SK-N-DZ (cell line): ENCODE data around the gene ZNRF3.

ENCODE experiments used
- DNase-seq: peaks from one replicate; pipeline ENCODE4 v3.0.0-alpha.2; 2015; ENCODE audit warnings: low spot score

The ZNRF3 gene

DNA sequence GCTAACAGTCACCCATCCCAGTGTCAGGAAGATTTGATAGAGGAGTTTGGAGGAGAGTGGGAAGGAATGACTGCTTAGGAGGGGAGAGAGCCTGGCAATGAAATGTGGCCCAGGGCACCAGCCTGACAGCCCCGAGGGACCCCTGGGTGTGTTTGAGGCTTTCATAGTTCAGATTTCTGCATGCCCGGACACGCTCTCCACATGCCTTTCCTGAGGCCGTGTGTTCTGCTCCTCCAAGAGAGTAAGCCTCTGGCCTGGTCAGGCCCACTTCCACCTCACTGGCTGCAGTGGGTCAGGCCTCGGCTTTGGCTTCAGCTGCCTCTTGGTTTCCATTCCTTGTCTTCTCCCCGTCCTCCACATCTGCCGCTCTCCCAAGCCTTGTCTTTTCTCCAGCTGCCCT lies 99.8 kb downstream of the ZNRF3 start:
- no peak for DNase-seq

DNA sequence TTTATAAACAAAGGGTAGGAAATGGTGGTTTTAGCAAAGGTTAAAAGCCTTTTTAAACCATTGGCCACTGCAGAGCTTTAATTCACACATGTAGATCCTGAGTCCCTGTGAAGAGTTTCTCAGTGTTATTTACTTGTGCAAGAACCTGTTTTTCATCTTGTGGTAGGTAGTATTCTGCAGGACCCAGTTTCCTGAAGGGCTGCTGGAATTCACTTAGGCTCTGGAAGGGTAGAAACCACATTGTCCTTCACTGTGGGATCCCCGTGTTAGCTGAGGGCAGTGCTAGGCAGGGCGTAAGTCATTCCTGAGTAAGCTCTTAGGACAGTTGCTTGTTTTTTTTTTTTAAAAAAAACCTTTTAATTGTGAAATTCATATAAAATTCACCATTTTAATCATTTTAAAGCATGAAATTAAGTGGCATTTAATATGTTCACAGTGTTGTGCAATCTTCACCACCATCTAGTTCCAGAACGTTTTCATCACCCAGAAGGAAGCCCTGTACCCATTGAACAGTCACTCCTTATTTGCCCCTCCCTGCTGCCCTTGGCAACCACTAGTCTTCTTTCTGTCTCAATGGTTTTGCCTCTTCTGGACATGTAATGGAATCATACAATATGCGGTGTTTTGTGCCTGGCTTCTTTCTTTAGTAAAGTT lies 100.5 kb downstream of the ZNRF3 start:
- no peak for DNase-seq

DNA sequence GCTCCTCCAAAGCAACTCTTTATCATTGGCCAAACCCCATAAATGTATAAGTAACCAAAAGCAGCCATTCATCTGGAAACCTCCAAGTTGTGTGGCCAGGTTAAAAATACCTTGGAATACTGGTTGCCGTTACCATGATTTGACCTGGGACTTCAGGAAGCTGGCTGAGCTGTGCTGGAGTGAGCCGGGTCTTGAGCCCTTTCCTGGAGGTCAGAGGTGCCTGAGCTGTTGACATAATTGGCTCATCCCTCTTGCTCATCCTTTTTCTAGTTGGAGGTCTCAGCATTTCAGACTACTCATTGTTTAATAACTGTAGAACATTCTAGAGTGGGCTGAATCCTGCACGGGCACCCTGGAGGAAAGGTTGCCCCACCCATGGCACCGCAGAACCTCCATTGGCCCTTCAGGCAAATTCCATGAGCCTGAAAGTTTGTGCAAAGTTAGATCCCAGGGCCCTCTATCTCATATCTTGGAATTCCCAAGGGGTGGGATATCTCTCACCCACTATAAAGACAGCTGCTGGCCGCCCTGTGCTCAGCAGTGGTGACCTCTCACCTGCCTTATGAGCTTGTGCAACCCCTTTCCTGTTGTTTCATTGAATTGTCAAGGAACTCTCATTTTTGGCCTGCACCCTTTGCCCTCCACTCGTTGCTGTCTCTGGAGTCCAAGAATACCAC lies 101.2 kb downstream of the ZNRF3 start:
- DNase-seq: no peak

DNA sequence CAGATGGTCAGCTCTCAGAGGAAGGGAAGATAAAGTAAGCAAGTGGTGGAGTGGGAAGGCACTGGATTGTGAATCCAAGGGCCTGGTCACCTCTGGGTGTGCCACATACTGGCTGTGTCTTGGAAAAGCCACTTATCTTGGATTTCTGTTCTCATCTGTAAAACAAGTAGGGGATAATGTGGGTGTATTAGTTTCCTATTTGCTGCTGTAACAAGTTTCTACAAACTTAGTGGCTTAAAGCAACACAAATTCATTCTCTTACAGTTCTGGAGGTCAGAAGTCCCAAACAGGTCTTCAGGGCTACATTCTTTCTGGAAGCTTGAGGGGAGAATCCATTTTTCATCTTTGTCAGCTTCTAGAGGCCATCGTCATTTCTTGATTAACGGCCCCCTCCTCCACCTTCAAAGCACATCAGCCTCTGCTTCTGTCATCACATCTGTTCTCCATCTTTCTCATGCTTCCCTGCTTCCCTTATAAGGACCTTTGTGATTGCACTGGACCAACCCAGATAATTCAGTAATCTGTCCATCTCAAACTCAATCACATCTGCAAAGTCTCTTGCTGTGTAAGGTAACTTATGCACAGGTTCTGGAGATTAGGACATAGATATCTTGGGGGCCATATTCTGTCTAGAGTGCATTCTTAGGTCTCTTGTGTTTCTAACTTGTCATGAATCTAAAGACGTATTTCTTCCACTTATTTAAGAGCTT lies 102.4 kb downstream of the ZNRF3 start:
- peak; percentile 96 for DNase-seq

DNA sequence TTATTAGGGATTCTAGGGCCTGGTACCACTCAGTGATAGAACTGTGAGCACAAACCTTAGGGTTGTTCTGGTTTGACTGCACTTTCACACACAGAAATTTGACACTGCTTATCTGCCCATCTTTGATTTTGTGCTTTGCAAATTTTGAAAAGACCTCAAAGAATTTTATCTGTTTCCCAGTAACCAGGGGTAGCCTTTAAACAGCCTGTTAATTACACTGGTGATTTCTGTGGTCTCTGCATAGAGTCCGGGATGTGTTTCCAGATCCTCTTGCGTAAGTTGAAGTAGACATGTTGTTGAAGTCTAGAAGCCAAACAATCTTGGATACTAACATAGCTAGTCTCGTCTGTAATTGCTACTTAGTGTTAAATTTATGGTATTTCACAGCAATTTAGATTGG lies 103.0 kb downstream of the ZNRF3 start:
- no peak for DNase-seq

DNA sequence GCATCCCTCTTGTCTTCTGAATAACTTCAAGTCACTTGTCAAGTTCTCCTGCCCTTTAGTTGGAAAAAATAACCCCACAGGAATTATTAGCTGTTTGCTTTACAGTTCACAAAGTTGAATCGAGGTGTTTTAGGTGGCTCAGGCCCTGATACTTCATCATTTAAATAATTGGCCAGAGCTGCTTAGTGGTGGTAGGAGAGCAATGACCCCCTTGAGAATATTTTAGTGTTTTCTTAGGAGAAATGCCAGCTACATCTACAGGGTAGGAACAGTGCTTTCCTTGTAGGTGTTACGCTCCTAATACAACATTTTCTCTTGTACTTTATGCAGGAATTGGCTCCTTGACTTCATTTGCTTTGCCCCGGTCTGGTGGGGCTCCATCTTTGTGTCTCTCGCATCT lies 105.1 kb downstream of the ZNRF3 start:
- DNase-seq: no peak

DNA sequence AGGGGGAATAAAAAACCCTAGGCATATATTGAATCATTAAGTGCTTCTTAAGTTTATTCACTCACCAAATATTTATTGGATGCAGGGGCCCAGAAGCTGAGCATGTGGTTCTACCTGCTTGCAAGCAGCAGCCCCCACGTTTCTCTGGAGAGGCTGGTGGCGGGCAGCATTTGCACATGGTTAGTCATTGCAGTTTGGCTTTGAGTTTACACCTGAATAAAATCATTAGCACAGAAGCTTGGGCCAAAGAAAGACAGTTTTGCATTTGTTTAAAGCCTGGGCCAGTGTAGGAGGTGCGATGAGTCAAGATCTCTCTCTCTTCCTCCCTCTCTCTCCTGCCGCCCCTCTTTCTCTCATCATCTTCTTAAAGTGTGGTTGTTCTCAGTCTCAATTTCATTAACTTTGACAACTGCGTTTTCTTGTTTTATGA lies 105.7 kb downstream of the ZNRF3 start:
- DNase-seq: no peak

DNA sequence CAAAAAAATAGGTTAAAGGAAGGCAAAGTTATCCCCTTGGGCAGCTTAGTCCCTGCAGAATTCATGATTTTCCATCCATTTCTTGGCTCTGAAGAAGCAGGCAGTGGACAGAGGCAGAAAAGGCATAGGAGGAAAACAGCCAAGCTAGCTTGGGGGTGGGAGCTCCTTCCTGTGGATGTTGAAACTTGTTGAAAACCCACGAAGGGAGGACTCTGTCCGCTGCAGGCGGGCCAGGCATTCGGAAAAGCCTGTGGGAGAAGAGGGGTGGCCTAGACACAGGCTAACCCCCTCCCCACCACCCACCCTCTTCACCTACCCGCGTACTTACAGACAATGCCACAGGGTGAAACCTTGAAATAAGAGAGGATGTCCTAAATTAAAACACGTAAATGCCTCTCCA lies 106.1 kb downstream of the ZNRF3 start:
- no peak for DNase-seq

DNA sequence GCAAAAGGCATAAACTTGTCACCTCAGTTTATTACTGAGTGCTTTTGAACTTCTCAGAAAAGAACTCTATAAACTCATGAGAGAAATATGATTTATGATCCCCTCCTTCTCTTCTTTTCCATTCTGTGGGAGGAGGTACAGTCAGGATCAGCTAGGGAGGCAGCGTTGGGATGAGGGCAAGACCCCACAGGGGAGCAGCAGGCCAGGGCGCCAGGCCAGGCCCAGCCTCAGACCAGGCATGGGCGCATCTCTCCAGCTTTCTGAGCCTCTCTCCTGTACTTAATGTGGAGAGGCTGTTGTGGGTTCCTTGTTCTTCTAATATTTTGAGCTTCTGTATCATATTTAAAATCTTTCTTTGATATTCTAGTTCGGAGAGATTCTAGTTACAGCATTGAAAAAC lies 106.5 kb downstream of the ZNRF3 start:
- no peak for DNase-seq

DNA sequence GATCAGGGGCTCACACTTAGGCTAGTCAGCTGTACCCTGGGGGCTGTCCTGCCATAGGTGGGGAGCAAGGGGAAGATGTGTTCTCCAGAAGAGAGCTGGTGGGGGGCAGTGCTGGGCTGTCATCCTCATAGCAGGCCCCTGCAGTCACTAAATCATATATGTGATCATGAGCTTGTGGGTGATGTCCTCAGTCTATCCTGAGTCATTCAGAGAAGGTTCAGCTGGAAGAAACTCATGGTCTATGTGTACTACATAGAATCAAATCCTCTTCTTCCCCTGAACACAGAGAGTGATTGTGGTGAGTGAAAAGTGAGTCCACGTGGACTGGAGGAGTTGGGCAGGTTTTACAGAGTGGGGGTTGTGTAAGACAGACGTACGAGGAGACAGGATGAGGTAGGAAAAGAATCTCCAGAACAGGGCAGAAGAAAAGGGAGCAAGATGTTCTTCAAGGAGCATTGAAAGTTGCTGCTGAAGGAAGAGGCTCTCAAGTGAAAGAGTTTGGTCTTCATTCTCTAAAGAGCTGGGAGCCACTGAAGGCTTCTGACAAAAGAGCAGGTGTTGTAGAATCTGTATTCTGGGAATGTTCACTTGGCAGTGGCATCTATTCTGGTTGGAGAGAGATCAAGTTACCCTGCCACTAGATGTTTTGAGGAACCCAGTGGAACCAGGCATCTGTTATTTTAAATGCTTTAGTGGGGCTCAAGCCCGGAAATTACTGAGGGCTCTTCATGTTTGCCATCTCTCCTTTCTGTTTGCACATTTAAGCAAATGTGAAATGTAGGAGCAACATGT lies 109.4 kb downstream of the ZNRF3 start:
- no peak for DNase-seq

DNA sequence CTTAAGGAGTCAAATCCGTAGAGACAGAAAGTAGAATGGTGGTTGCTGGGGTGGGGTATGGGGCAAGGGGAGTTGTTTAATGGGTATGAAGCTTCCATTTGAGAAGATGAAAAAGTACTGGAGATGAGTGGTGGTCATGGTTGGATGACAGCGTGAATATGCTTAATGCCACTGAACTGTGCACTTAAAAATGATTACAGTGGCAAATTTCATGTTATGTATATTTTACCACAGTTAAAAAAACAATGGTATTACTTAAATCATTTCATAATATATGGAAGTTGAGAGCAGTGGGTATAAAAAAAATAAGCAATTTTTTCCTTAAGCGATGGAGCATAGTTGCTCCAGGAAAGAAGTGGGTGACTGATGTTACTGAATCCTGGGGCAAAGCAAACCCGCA lies 111.2 kb downstream of the ZNRF3 start:
- no peak for DNase-seq

DNA sequence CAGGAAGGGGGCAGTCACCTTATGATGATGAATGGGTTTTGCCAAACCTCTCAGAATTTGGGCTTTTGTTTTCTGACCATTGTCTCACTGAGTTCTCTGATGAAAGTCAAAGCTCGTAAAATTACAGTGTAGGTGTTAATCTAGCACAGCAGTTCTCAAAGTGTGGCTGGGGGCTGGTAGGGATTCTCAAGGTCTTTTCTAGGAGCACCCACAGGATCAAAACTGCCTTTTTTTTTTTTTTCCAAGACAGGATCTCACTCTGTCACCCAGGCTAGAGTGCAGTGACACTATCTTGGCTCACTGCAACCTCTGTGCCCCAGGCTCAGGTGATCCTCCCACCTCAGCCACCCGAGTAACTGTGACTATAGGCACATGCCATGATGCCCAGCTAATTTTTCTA lies 112.2 kb downstream of the ZNRF3 start:
- no peak for DNase-seq

DNA sequence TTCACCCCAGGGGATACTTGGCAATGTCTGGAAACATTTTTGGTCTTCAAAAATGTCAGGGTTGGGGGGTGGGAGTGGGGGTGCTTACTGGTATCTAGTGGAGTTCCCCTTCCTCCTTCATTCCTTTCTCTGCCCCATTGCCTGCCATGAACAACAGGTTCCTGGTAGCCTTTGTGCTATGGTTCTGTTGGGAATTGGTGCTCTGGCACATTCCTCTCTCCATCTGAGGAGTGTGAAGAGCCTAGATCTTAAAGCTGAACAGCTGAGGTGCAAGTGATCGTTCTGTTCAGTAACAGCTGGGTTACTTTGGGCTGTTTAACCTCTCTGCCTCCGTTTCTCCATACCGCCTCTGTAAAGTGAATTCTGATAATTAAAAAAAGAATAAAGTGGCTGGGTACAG lies 114.0 kb downstream of the ZNRF3 start:
- no peak for DNase-seq

DNA sequence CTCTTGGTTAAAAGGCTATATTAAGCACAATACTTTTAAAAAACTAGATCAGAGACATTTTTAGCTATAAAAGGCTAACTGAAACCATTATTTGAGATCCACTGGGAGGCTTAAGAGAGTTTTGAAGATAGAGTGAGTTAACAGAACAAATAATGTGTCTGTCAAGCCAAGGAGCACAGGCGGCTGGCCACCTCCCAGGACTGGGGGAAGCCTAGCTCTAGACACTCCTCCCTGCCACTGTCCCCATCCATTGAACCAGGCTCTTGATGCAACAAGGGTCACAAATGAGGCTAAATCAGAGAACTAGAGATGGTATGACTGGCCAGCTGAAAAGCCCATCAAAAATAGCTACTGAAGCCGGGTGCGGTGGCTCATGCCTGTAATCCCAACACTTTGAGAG lies 115.3 kb downstream of the ZNRF3 start:
- no peak for DNase-seq

DNA sequence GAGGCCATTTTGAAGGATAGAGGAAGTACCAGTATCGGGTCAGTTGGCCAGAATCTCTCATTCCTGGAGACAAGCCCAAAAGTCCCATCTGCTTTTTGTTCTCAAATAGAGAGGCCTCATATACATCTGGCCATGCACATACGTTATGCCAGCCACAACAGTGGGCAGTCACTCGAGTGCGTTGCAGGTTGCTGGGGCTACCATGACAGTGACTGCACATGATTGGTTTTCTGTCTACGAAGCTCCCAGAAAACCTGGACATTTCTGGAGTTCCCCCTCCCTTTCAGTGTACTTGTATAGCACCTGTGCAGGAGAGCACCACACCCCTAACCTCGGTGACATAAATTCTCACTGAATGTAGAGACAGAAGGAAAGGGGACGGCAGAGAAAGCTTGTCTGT lies 116.1 kb downstream of the ZNRF3 start:
- no peak for DNase-seq

DNA sequence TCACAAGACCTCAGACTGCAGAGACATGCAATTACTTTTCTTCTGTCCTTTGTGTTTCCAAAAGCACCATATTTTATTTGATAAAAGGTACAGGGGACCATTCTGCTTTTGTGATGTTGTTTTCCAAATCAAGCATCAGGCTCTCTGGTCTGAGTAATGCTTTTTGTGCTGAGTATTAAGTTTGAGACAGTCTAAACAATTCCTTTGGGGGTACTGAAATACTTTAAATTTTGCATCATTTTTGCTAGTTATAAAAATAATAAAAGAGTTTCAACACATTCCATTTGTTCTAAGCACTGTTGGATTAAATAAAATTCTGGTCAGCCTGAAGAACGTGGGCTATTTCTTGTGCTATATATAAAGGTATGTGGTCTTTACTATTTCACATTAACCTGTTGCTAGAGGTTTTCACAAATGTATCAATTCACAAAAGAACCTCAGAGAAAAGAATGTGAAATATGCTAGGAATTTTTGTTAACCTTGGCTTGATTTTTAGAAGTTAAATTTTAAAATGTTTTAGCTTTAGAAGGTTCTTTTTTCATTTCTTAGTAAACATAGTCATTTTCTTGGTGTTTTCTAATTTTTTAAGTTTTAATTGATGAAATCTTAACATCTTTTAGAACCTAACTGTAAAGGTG lies 116.7 kb downstream of the ZNRF3 start:
- no peak for DNase-seq

DNA sequence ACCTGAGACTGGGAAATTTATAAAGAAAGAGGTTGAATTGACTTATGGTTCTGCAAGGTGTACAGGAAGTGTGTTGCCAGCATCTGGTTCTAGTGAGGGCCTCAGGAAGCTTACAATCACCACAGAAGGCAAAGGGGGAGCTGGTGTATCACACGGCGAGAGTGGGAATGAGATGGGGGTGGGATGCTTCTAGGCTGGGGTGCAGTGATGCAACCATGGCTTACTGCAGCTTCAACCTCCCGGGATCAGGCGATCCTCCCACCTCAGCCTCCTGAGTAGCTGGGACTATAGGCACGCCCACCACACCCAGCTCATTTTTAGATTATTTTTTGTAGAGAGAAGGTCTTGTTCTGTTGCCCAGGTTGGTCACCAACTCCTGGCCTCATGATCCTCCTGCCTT lies 117.3 kb downstream of the ZNRF3 start:
- no peak for DNase-seq

DNA sequence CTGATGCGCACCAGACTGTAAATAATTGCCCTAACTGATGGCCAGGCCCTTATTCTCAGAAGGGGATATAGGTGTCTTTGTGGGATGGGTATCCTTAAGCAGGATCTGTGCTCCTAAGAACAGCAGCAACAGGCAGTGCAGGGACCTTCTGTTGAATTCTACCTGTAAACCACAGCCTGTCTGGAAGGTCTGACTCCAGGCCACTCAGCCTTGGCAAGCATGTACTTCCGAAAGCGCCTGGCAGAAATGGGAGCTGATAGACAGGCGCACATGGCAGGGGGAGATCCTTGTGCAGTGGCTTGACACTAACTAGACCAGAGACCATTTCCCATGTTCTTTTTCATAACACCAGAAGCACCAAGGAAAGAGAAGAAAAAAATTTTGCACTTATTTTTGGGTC lies 119.2 kb downstream of the ZNRF3 start:
- no peak for DNase-seq

DNA sequence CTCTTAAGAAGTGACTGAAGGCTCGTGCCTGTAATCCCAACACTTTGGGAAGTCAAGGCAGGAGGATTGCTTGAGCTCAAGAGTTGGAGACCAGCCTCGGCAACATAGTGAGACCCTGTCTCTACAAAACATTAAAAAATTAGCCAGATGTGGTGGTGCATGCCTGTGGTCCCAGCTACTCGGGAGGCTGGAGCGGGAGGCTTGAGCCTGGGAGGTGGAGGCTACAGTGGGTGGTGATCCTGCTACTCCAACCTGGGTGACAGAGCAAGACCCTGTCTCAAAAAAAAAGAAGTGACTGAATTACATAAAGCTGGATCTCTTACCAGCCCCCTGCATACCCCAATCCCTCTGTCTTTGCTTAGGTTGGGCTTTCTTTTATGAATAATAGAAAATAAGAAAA lies 120.2 kb downstream of the ZNRF3 start:
- DNase-seq: no peak

DNA sequence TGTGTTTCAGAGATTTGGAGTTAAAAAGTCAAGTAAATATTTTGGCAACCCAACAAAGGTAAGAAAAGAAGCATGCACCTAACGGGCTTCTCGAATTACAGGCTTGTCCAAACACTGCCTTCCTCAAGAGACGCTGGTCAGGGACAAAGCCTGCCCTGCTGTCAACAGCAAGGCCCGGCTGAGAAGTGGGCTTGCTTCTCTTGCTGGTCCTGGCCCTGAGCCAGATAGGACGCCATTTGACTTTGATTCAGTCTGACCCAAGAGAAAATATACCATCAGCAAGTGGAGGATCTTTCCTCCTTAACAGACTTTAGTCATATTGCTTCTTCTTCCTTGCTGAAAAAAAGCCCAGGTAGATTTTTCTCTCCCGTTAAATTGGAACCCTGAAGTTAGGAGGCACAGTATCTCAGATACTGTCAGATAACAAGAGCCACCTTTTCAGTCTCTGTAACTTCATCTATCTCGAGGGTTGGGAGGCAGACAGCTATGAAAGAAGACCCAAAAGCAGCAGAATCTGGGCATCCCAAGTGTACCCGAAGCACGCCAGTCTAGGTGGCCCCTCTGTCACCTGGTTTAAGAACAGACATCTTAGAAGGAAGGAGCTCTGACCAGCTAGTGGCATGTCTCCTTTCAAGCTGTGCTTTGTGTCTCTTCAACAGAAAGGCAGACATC lies 120.7 kb downstream of the ZNRF3 start:
- peak; percentile 59 for DNase-seq
